OCI-LY3 (cell line): ENCODE results near the gene MYO7A.

Experiments
- H2AFZ ChIP-seq: fragments of 200-600, 300-600 bp; shearing (Covaris generic); 2 replicates; pipeline ENCODE4 v1.6.0; 2014; ENCODE audit warnings: antibody characterized with exemption, low read depth, low read length
- H3K27ac ChIP-seq: fragments of 200-600, 300-600 bp; sonication (generic); 2 replicates; pipeline ENCODE4 v1.5.1; 2014; ENCODE audit warnings: mild to moderate bottlenecking, low read length, moderate library complexity, mixed read lengths
- H3K27me3 ChIP-seq: fragments of 200-600, 300-600 bp; sonication (generic); 2 replicates; pipeline ENCODE4 v1.6.1; 2014; ENCODE audit warnings: low read depth, low read length, mixed read lengths
- H3K36me3 ChIP-seq: fragments of 200-600, 300-600 bp; sonication (generic); replicated peaks from 2 replicates; pipeline ENCODE3; 2014; ENCODE audit warnings: low read depth, low read length, mixed read lengths
- H3K4me1 ChIP-seq: fragments of 300-600, 200-600 bp; sonication (generic); 2 replicates; pipeline ENCODE4 v1.6.1; 2014; ENCODE audit warnings: low read length, mixed read lengths
- H3K4me2 ChIP-seq: fragments of 200-600, 300-600 bp; sonication (generic); 2 replicates; pipeline ENCODE4 v1.6.1; 2014; ENCODE audit warnings: low read length, mixed read lengths
- H3K4me3 ChIP-seq: fragments of 300-600, 200-600 bp; sonication (generic); 2 replicates; pipeline ENCODE4 v1.5.1; 2014; ENCODE audit warnings: antibody characterized with exemption, mild to moderate bottlenecking, low read length, moderate library complexity
- H3K79me2 ChIP-seq: fragments of 300-600, 200-600 bp; shearing (Covaris generic); 2 replicates; pipeline ENCODE4 v1.6.1; 2014; ENCODE audit warnings: mild to moderate bottlenecking, low read length, mixed read lengths
- H3K9ac ChIP-seq: fragments of 300-600, 200-600 bp; shearing (Covaris generic); 2 replicates; pipeline ENCODE4 v1.6.0; 2014; ENCODE audit warnings: mild to moderate bottlenecking, low read length, moderate library complexity
- H3K9me3 ChIP-seq: fragments of 200-600, 300-600 bp; shearing (Covaris generic); 2 replicates; pipeline ENCODE4 v1.6.1; 2014; ENCODE audit warnings: low read length, mixed read lengths; ENCODE audit not compliant: insufficient read depth
- H4K20me1 ChIP-seq: fragments of 200-600, 300-600 bp; sonication (generic); 2 replicates; pipeline ENCODE4 v1.6.1; 2016; ENCODE audit warnings: low read length, mixed read lengths; ENCODE audit not compliant: insufficient read depth
- EZH2phosphoT487 ChIP-seq: fragments of 200-600 bp; shearing (Covaris generic); IDR thresholded peaks from 2 replicates; pipeline ENCODE4 v1.6.1; 2018; ENCODE audit warnings: antibody characterized with exemption, mixed run types, low read depth
- TF ChIP-seq, protein P1 (sequence below): fragments of 200-600, 300-600 bp; sonication (generic); IDR thresholded peaks from 2 replicates; pipeline ENCODE4 v1.5.1; 2014; ENCODE audit warnings: antibody characterized with exemption, low read length, low read depth

The MYO7A gene

DNA sequence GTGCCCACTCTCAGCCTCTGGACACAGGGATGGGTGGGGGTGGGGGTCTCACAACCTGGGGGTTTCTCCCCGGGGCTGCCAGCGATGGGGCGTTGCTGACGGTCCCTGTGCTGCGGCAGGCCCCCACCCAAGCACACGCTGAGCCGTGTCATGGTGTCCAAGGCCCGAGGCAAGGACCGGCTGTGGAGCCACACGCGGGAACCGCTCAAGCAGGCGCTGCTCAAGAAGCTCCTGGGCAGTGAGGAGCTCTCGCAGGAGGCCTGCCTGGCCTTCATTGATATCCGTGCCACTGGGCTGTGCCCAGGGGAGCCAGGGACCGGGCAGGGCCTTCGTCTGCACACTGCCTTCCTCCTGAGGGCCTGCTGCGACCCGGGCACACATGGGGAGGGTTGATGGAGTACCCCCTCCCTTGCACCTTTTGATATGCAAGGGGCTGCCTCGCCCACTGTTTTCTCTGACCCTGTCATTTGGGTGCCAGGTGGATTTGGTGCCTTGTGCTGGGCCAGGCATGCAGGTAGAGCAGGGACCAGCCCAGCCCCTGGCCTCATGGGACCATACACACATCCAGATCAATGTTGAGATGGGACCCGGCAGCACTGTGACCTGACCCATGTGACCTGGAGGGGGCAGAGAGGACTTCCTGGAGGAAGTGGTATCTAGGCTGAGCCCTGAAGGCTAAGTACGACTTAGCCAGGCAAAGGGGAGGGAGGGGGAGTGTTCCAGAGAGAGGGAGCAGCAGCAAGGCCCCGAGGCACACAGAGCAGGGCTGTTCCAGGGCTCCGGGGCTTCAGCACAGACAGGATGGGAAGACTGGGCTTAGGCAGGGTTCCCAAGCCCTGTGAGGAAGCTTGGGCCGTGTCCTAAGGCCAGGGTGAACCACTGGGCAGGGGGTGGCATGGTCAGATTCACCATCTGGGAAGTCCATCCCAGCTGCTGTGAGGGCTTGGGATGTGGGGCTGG lies 75.2 kb downstream of the MYO7A start:
- no peaks in the 10 kb centered on the region for H4K20me1 ChIP-seq
- H3K4me3 ChIP-seq, result no peak overlapping the region
- no peak overlapping the region for H2AFZ ChIP-seq
- TF ChIP-seq, protein P1, sequence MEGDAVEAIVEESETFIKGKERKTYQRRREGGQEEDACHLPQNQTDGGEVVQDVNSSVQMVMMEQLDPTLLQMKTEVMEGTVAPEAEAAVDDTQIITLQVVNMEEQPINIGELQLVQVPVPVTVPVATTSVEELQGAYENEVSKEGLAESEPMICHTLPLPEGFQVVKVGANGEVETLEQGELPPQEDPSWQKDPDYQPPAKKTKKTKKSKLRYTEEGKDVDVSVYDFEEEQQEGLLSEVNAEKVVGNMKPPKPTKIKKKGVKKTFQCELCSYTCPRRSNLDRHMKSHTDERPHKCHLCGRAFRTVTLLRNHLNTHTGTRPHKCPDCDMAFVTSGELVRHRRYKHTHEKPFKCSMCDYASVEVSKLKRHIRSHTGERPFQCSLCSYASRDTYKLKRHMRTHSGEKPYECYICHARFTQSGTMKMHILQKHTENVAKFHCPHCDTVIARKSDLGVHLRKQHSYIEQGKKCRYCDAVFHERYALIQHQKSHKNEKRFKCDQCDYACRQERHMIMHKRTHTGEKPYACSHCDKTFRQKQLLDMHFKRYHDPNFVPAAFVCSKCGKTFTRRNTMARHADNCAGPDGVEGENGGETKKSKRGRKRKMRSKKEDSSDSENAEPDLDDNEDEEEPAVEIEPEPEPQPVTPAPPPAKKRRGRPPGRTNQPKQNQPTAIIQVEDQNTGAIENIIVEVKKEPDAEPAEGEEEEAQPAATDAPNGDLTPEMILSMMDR, result no peak
- no peak for TF ChIP-seq EZH2phosphoT487
- no peaks in the 10 kb centered on the region for H3K4me1 ChIP-seq
- H3K36me3 ChIP-seq, result no peaks in the 10 kb centered on the region
- no peak overlapping the region for H3K27ac ChIP-seq
- H3K9ac ChIP-seq, result no peak overlapping the region
- H3K79me2 ChIP-seq, result no peaks in the 10 kb centered on the region
- no peaks in the 10 kb centered on the region for H3K9me3 ChIP-seq
- no peaks in the 10 kb centered on the region for H3K27me3 ChIP-seq
- no peak overlapping the region for H3K4me2 ChIP-seq

DNA sequence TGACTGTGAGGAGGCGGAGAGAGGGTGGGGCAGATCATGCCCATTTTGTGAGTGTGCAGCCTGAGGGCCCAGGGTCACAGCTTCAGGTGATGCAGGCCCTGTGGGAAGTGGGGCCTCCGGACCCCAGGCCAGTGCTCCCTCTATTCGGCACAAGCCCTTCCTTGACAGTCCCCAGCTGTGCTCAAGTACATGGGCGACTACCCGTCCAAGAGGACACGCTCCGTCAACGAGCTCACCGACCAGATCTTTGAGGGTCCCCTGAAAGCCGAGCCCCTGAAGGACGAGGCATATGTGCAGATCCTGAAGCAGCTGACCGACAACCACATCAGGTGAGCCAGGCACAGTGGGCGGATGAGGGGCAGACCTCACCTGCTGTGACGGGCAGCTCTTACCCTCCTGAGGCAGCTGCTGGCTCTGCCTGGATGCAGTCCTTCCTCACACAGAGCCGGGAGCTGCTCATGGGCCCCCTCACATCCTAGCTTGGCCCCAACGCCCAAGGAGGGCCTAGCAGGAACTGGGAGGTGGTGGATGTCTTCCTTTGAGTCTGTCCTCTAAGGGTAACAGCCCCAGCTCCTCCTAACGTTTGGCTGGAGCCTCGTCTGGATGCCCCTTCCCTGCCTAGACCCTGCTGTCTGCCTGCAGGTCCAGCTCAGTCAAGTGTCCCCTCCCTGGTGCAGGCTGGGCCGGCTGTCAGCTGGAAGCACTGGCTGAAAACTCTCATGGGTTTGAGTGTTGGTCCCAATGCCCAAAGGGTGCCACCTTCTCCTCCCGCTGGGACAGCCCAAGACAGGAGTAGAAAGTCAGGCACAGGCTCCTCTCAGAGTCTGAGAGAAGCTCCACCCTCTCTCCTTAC lies 76.1 kb downstream of the MYO7A start:
- TF ChIP-seq, protein P1, result no peak
- no peak for TF ChIP-seq EZH2phosphoT487

DNA sequence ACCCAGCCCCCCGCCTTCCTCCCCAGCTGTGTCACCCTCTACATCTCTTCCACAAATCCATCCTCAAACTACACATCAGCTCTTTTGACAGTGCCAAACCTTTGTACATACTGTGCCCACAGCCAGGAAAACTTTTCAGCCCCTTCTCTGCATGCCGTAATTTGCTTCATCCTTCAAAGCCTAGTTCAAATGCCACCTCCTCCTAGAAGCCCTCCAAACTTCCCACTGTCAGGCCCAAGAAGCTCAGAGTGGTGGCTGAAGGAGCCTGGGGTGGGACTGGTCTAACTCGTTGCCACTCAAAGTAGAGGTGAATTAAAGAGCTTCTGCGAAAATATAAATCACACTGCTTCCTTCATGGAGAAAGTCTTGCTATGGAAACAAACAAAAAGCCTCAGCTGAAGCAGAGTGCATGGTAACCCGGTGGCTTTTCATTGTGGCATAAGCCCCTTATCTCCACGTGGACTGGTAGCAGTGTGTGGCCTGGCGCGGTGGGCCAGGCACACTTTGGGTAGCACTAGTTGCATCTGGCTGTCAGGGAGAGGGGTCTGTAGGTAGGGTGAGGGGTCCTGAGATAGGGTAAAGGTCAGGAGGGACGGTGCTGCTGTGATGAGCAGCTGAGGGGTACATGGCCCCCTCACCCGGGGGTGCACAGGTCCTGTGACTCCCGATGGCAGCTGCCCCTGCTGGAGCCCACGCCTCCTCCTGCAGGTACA lies 76.9 kb downstream of the MYO7A start:
- no peak for TF ChIP-seq EZH2phosphoT487
- TF ChIP-seq, protein P1, result no peak
- Histone ChIP-seq H3K9me3 (no peaks in the 10 kb centered on the region), H3K4me2 (no peak overlapping the region), H4K20me1 (no peaks in the 10 kb centered on the region), H3K4me3 (no peak overlapping the region), H3K27me3 (no peaks in the 10 kb centered on the region), H3K27ac (no peak overlapping the region), H3K4me1 (no peaks in the 10 kb centered on the region), H3K9ac (no peak overlapping the region), H3K79me2 (no peaks in the 10 kb centered on the region), H2AFZ (no peak overlapping the region), H3K36me3 (no peaks in the 10 kb centered on the region)

More for the DNA sequence above, 76.1 kb downstream of the MYO7A start:
- no peaks in the 10 kb centered on the region for H3K36me3 ChIP-seq
- H2AFZ ChIP-seq, result no peak overlapping the region
- H3K79me2 ChIP-seq, result no peaks in the 10 kb centered on the region
- no peaks in the 10 kb centered on the region for H3K9me3 ChIP-seq
- H3K9ac ChIP-seq, result no peak overlapping the region
- no peak overlapping the region for H3K4me3 ChIP-seq
- H3K27ac ChIP-seq, result no peak overlapping the region
- no peak overlapping the region for H3K4me2 ChIP-seq
- no peaks in the 10 kb centered on the region for H4K20me1 ChIP-seq
- H3K4me1 ChIP-seq, result no peaks in the 10 kb centered on the region
- H3K27me3 ChIP-seq, result no peaks in the 10 kb centered on the region
